GM19240 (cell line): ENCODE measurements around the gene NR1I3.

Experiments used
- DNase-seq: peaks from one replicate; pipeline ENCODE4 v3.0.0; 2011; ENCODE audit warnings: low spot score; ENCODE audit not compliant: insufficient read length

The NR1I3 gene

DNA sequence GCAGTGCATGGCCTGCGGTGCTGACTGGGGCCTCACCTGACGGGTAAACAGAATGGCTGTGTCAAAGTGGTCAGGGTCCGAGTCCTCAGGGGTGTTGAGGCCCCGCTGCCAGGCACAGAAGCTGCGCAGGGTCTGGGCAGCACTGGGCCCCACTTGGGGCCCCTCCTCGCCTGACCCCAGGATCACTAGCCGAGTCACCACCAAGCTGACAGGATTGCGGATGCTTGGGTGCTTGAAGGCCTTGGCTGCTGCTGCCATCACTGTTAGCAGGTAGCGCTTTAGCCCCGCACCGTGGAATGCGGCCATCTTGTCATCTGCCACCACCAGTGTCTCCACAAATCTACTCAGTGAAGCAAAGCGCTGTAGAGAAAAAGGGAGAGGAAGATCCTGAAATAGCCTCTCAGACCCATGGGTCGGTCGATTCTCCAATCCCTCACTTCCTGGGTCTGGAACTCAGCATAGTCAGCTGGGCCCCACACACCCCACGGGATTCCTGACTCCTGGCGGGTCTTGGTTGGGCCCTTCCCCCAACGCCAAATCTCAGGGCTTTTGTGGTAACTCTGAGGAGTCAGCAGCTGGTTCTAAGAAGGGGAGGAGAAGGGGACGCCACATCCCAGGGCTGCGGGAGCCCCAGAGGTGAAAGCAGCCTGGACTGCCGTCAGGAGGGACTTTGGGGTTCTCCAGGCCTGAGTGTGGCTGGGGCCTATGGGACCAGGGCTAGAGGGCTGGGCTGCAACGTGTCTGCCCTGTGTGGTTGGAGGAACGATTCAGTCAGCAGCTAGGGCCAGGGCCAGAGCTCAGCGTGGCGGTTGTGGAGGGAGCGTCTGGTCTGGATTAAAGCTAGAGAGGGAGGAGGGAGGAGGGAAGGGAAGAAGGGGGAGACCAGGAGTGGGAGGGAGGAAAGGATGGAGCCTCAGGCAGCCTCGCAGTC lies 41.2 kb downstream of the NR1I3 start:
- DNase-seq: no peak

DNA sequence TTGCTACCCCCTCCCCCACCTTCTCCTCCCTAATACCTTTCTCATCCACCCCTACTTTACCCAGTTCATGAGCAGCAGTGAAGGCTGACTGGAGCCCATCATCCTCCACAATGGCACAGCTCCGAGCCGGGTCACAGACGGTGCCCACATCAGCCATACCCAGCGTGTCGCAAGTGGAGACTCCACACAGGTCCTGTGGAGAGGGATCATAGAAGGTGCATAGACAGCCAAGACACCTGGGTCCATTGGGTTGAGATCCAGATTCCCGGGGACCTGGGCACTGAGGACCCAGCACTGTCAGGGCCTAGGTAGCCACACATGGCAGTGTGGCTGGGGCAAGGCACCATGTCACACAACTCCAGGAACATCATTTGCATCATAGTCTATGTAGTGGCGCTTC lies 41.9 kb downstream of the NR1I3 start:
- no peak for DNase-seq

DNA sequence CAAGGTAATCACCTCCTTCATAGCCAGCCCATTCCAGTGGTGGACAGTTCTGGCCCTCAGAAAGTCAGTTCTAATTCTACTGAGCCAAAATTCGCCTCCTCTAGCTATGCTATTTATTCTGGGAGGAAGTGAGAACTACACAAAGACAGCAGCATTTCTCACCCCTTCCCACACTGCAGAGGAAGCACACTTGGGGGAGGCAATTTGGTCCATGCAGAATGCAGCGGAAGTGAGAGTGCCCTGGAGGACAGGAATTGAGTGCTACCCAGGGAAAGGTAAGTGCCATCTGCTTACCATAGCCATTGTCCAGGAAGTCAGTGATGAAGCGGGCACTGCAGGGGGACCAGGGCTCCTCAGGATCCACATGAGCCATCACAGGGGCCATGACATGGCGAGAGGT lies 42.8 kb downstream of the NR1I3 start:
- no peak for DNase-seq

DNA sequence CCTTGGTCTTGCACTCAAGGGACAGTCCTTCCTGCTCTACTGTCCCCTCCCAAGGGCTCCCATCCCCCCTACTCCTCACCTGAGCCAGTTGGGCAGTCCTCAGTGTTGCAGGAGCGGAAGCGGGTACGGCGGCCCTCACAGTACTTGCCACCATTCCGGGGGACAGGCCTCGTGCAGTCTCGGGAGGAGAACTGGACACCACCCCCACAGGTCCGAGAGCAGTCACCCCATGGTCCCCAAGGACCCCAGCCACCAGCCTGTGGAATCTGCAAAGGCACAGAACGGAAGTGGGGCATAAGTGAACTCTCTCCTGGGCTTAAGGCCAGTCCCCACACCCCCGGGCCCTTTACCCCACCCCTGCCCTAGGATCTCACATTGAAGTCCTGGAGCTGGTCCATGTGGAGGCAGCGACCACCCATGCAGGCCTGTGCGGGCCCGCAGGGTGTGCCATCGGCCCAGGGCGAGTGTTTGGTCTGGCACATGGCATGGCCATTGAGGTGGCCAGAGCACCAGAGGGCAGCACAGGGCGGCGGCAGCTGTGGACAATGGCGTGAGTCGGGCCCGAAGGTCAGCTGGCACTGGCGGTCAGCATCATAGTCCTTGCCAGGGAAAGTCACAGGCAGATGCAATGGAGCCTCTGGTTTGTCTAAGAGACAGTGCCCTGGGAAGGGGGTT lies 44.3 kb downstream of the NR1I3 start:
- no peak for DNase-seq

DNA sequence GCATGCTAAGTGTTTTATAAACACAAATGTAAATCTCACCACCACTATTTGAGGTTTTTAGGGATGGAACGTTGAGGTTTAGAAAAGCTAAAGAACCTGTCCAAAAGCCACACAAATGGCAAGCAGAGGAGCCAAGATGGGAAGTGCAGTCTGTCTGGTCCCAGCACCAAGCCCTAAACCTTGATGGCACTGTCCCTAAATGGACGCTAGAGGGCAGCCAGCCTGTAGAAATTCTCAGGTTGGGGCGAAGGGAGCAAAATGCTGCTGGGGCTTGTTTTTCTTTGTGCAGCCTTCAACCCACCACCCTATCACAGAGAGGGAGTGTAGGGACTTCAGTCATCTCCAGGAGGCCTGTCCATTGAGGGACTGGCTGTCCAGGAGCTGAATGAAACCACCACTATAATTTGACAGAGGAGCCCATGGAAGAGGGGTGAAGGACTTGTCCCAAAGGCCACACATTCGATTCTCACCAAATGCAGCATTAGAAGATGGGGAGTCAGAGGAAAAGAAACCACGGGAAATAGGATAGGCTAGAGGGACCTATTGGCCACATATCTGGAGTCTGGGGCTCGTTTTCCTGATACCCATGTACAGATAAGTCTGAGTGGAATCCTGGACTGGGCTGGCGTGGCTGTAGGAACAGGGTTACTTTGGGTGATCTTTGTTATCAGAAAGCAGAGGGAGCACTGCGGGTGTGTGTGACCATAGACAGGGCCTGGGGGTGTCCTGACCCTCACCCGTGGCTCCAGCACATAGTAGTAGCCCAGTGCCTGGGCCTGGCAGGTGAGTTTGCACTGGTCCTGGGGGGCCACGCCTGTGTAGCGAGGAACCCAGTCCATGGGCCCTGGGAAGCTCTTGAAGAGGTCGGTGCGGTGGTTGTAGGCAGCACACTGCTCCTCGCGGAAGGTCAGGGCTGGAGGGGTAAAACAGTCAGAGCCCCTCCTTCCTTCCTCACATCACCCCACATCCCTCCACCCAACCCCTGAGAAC lies 45.2 kb downstream of the NR1I3 start:
- peak; percentile 42 for DNase-seq

DNA sequence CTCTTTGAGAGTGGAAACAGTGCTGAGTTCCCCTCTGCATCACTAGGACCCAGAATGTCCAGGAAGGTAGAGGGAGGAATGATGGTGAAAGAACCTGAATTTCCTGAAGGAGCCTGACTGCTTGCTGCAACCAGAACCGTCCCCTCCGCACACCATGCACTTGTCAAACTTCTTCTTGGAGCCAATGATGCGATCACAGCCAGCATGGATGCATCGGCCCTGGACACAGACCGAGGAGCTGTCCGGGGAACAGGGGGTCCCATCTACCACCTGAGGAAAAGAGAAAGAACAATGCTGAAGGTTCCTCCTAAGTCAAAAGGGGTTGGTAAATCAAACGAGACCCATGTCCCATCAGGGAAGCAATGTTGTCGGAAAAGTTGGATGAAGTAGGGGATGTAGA lies 46.0 kb downstream of the NR1I3 start:
- DNase-seq: no peak

DNA sequence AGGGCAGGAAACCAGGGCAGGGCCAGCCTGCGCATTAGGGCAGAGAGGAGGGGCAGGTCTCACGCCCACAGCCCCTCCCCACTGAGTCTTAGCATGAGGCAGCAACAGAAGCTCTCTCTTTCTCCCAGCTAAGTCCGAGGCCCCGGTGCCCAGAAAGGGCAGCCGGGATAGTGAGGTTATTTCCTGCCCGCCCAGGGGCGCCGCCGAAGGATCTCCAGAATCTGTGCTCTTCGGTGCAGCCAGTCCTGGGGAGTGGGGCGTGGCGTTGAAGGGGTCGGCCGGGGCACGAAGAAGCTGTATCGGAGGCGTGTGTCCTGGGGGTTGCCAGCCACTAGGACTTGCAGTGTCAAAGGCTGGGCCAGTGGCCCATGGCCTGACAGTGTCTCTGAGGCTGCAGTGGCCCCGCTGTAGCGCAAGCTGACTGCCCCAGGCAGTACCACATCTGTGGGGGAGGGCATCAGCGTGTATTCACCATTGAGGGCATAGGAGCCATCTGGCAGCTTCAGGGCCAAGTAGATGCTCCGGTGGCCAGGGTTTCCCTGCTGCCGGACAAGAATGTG lies 47.0 kb downstream of the NR1I3 start:
- no peak for DNase-seq

DNA sequence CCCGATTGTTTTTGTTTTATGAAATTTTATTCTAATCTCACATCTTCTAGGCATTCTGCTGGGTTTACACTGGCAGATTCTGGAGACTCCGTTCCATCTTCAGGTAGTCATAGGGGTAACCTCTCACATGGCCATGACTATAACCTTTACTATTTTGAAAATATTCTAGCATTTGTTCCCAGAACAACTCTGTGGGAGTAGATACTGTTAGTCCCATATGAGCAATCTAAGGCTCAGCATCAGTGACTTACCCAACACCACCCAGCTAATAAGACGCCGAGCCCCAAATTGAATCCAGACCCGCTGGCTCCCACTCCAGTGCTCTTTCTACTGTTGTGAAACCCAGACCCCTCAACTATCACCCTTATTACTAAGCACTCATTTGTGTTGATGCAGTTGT lies 49.0 kb downstream of the NR1I3 start:
- DNase-seq: no peak

DNA sequence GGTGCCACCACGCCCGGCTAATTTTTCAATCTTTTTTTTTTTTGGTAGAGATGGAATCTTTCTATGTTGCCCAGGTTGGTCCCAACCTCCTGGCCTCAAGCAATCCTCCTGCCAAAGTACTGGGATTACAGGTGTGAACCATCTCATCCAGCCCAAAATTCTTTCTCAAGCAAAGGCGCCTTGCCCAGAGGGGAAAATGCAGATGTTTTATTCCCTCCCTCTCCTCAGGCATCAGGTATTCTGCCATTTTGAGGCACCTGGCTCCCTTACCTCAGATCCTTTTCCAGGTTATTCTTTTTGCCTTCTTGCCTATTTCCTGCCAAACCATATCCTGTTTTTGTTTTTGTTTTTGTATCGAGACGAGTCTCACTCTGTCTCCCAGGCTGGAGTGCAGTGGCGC lies 49.6 kb downstream of the NR1I3 start:
- DNase-seq: no peak

DNA sequence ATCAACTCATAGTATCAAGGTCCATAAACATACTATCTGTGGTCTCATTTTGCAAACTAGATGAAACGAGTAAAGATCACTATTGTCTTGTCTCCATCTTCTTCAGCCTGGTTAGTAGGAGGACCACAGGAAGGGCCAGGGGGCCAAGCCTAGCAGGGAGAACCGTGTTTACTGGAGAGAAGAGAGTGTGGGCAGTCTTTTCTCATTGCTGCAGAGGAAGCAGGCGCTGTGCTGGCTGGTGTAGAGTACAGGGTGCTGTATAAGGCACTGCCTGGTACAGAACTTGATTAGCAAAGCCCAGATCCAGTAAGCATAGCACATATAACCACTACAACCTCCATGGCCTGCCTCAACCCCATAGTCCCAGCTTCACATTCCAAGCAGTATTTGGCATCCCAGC lies 50.7 kb downstream of the NR1I3 start:
- no peak for DNase-seq

DNA sequence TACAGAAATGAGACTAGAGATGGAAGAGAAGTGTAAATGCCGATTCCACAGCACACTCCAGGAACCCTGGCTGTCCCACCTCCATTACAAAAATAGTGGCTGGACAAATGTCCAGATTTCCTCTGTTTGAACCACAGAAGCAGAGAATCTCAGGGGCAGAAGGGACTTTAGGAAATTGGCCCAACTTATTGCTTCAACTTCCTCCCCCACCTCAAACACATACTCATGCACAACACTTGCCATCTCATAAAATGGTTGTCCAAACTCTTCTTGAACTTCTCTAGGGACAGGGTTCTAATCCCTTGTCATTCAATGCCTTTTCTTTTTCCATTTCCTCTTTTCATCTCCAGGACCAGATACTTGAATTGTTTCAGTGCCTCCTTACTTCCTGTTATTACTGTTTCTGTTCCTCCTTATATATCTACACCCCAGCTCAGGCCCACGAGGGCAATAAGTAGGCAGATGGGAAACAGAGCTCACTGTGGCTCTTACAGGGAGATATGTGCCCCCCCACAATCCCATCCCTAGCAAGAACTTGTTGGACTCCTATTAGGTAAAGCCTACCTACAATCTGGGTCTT lies 52.2 kb downstream of the NR1I3 start:
- DNase-seq: no peak

DNA sequence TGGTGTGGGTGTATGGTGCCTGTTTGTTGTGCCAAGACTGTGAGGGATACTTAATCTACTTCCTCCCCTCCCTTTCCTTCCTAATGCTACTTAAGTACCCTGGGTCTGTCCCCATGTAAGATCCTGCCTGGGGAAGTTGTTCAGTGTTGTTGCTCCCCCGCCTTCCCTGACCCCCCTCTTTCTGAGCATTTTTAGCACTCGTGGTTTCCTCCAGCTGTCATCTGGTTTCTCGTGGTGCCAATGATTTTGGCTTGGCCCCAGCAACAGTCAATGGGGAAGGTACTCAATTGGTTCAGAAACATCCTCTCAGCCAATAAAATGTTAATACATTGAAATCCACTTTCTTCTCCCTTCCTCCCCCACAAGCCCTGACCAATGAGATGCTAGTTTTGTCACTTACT lies 52.7 kb downstream of the NR1I3 start:
- DNase-seq: peak; percentile 82

DNA sequence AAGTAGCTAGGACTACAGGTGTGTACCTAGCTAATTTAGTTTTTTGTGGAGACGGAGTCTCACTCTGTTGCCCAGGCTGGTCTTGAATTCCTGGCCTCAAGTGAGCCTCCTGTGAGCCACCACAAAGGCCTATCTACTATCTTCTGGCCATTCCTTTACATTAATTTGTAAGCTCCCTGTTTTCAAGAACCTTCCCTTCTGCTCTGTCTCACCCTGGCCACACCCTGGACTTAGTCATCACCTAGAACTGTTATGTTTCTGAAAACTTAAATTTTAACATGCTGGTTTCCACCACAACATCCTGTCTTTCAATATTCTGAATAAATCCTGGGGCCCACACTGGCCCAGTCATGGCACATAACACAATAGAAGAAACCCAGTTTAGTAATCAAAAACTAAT lies 55.8 kb downstream of the NR1I3 start:
- DNase-seq: peak; percentile 23

DNA sequence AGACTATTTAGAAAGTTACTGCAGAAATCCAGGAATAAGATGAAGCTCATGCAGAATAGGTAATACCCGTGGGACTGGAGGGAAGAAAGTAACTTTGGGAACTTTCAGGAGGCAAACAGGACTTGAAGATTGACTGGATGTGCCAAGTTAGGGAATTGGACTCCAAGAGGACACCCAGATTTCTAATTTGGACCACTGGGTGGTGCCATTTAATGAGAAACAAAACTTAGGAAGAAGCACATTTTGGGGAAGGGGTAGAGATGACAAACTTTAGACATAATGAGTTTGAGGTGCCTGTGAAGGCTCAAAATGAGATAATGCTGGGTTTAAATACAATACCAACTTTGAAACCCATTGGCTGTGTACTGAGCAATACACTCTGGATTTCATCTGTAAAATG lies 57.4 kb downstream of the NR1I3 start:
- no peak for DNase-seq

DNA sequence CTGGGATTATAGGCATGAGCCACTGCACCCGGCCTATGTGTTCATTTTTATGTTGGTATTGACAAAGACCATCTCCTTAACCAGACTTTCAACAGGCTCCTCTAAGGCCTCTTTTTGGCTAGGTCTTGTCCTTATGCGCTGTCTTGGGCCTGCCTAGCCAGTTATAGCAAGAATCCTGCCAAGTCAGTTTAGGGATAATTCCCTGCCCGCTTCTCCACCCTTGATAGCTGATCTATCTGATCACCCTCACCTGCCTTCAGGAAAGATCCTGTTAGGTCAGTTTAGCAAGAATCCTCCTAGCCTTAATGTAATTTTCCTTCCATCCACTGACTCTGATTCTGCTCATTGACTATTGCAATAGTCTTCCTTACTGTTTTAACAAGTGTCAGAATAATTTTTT lies 58.3 kb downstream of the NR1I3 start:
- DNase-seq: no peak
